GM18868 (cell line): ENCODE data around the gene ATP10B.
"Not testable (repeated sequence)": the region's sequence is repeated elsewhere in the genome, so short reads cannot be mapped to it uniquely, and the experiment has no call there.

Experiments
- ATAC-seq: cut with Tn5 transposase; IDR thresholded peaks from one replicate; pipeline ENCODE4 v1.9.1; 2021; ENCODE audit warnings: mild to moderate bottlenecking, moderate library complexity; ENCODE audit not compliant: unreplicated experiment

Gene ATP10B

DNA sequence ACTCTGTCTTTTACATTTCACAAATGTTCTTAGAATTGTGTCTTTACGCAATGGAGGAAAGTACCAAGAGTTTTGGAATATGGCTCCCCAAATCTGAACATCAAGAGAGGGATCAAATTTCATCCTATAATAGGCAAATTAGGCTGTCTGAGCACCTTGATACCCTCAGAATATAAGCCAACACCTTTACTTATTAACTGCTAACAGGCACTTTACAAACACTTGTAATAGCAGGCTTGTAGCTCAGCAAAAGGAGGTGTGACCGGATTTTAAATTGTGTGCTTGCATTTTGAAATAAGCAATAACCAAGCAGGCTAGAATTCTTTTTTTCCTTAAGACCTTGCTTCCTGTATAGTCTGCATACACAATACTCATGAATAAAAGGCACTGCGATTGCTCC lies 92.0 kb downstream of the ATP10B start:
- ATAC-seq, result no peak

DNA sequence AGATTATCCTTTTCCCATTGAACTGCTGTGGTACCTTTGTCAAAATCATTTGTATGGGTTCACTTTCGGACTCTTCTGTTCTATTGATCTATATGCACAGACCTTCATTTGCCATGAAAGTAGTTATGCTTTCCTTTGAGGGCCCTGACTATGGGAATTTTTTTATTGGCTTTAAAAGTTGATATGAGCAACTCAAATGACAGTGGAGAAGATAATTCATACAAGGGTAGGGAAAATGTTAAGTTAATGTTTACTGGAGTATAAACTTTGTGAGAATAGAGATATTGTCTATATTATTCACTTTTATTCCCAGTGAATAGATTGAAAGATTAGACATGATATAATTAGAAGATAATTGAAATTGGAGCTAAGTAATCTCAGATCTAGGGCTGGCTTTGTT lies 94.8 kb downstream of the ATP10B start:
- no peak for ATAC-seq

DNA sequence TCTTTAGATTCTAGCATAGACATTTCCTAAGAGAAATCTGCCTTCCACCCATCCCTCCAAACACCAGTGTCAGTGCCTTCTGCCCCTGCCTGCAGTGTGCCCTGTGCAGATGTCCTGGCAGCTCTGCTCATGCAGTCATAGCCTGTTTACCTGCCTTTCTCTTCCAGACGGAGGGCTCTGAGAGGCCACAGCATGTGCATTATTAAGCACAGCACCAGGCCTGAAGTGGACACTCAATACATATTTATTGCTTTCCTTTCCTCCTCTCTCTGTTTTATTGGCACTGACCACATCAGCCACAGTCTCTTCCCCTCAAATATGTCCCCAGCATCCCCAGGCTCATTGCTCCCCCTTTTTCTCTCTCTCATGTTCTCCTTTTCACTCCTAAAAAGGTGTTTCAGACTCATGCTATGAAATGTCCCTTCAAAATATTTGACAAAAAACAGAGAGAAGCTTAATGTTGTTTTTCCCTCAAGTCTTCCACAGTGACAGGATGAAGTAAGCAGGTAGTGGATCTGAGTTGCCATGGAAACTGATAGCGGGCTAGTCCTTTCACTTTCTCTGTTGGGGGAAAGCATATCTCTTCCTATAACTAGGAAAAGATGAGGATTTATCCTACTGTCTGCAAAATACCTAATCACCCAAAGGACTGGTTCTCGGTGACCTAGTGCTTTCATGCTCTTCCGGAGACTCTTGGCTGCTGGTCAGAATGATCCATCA lies 100.9 kb downstream of the ATP10B start:
- ATAC-seq, result no peak

DNA sequence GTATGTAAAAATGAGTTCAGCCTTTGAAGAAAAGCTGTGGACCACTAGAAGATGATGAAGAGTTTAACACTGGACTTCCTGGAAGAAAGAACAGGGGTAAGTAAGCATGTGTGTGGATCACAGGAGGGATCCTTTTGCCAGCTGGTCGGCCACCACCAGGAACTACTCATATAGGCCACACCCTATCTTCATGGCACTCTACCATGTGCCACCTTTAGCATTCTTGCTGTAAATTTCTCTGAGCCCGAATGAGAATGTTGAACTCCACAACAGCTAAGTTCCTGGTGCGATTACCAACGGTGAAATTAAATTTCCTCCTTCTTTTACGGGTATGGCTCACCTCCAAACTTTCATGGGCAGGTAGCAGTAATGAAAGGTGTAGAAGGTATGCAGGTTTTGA lies 102.3 kb downstream of the ATP10B start:
- no peak for ATAC-seq

DNA sequence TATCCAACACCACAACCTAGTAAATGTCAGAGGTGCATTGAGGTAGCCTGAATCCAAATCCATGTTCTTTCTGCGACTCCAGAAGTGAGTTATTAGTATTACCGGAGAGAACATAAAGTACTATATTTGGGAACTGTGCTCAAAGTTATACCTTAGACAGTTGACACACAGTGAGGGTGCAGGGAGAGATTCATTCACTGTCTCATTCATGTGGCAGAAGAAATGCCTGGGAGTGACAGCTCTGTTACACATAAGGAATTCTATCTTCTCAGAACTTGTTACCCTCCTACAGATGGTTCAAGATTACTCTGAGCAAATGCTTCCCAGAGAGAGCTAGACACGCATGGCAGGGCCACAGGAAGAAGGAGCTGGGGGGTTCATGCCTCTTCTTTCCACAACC lies 103.0 kb downstream of the ATP10B start:
- ATAC-seq, result no peak

DNA sequence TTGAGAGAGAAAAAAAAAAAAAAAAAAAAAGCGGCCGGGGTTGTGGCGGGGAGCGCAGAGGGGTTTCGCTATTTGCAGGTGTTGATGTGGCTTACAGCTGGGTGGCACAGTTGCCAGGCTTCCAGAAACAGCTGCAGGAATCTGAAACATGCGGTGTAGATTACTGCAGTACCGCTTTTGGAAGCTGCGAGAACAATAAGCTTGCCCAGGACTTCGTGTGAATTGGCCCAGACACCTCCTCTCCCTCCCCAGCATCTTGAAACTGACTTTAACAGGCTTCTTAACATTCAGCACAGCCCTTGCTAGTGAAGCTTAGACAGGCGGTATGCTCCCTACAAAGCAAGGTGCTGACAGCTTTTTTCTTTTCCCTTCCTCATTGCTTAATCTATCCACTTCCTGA lies 104.0 kb downstream of the ATP10B start:
- ATAC-seq, result no peak

DNA sequence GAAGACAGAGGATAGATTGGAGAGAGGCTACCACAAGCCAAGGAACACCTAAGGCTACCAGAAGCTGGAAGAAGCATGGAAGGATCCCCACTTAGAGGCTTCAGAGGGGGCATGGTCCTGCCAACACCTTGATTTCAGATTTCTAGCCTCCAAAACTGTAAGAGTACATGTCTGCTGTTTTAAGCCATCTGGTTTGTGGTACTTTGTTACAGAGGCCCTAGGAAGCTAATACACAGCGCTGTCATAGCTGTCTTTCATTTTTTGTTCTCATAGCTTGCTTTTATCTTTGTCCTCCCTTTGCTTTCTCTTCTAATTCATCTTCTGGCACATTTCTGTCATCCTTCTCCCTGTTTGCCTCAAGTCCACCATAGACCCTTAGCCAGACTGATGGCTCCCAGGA lies 104.5 kb downstream of the ATP10B start:
- no peak for ATAC-seq

DNA sequence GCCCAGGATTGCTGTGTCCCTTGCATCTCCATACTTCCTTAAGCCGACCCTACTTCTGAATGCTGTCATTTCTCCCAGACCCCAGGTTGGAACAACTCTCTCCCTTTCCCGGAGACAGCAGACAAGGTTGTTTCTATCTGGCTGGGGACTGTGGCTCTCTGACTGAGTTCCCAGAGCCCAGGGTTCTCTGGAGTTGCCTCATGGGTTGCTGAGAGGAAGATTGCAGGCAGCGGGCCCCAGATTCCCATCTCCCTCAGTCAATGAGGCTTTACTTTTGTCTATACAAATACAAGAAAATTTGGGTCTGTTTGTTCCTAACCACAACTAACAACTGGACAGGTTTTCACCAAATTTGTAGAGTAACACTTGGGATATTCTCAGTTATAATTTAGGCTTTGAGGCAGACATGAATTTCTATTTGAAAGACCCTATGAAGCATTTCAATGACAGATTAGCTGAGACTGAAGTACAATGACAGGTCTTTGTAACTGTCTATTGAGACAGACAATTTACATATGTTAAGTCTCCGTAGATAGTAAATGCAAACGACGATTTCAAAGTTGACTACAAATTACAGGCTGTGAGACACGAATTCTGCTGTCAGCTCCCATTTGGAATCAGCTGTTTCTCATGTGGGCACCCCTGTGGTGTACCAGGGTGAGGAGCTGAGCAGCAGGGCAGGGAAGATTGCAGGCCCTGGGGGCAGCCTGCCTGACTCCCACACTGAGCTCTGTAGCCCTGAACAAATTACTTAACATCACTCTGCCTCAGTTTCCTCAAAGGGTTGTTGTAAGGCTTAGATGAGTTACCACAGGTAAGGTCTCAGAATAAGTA lies 107.5 kb downstream of the ATP10B start:
- ATAC-seq, result no peak

DNA sequence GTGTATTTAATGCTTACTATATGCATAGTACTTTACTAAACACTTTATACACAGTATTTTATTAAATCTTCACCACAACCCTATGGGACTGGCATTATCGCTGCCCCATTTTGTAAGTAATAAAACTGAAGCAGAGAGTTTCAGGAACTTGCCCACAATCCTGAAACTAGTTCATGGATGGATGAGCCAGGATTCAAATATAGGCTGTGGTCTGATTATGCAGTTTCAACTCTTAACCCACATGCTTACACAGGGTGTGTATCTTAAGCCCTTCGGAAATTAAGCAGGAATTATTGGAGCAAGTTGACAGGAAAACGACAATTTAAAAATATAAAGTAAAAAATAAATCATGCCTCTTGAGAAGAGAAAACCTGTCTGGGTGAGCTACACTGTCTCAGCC lies 109.0 kb downstream of the ATP10B start:
- ATAC-seq, result peak; percentile 85

DNA sequence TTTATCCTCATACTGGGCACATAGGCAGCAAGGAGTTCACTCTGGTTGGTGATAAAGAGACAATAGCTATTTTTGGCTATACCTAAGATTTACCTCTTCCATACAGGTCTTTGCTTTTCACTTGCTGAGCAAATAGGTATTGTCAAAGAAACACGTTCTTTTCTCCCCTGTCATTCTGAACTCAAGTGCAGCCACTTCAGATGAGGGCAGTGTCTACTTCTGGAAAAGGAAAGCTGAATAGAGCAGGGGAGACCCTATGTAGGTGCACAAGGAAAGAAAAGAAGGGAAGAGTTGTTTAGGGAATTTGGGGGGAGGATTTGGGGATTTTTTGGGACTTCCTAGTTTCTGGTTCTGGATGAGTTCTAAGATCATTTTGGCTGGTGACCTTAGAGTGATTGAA lies 109.6 kb downstream of the ATP10B start:
- no peak for ATAC-seq

DNA sequence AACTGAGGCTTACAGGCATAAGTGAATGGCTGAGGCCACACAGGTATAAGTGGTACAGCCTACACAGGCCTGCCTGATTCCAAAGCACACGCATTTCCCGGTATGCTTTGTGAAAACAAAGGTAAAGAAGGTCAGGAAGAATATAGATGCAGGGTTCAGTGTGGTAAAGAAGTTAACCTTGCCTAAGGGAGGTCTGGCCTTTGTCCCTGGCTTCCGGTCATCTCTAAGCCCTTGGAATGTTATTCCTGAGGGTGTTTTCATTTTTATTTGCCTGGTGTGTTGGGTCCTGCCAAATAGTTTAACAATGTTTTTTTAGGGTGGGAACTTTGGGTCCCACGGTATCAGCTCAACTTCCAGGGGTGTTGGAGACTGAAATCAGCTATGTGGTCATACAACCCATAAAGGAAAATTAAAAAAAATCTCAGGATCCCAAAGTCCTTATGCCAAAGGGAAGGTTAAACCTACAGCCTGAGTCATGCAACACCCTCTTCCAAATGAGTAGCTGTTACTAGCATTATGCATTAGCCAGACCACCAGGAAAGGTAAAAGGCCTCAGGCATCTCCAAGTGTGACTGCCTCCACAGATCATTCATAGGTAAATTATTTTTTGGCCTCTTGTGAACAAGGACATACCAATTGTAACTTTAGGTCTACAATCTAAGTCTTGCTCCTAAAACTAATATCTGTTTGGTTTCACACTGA lies 124.6 kb downstream of the ATP10B start:
- ATAC-seq, result no peak

DNA sequence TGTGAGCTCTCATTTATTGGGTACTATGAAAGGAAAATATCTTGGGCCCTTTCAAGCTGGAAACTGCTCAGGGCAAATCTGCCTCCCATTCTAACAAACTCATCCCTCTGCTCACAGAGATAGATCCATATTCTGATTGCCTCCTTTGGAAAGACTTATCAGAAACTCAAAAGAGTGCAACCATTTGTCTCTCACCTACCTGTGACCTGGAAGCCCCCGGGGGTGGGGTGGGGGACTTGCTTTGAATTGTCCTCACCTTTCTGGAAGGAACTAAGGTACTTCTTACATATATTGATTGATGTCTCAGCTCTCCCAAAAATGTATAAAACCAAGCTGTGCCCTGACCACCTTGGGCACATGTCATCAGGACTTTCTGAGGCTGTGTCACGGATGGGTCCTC lies 125.3 kb downstream of the ATP10B start:
- ATAC-seq, result no peak

DNA sequence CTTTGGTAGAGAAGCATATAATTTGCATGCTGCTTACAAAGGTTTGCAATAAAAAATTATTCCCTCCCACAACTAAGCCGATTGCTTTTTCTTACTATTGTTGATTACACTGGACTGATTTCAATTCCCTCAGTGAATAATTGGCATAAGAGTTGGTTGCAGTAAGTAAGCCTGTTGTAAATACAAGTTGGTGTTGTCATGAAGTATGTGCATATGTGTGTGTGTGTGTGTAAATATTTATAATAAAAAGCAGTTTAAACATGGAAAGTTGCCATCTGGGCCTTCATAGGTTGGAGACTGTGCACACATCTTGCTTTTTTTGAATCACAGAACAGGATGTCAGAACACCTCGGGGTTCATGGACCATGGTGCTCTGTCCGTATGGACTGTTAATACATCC lies 131.2 kb downstream of the ATP10B start:
- no peak for ATAC-seq

DNA sequence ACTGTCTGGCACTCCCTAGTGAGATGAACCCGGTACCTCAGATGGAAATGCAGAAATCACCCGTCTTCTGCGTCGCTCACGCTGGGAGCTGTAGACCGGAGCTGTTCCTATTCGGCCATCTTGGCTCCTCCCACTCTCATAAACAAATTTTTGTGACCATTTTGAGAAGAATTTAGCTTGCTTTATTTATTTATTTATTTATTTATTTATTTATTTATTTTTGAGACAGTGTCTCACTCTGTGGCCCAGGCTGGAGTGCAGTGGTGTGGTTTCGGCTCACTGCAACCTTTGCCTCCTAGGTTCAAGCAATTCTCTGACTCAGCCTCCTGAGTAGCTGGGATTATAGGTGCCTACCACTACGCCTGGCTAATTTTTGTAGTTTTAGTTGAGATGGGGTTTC lies 136.5 kb downstream of the ATP10B start:
- ATAC-seq, result not testable (repeated sequence)

DNA sequence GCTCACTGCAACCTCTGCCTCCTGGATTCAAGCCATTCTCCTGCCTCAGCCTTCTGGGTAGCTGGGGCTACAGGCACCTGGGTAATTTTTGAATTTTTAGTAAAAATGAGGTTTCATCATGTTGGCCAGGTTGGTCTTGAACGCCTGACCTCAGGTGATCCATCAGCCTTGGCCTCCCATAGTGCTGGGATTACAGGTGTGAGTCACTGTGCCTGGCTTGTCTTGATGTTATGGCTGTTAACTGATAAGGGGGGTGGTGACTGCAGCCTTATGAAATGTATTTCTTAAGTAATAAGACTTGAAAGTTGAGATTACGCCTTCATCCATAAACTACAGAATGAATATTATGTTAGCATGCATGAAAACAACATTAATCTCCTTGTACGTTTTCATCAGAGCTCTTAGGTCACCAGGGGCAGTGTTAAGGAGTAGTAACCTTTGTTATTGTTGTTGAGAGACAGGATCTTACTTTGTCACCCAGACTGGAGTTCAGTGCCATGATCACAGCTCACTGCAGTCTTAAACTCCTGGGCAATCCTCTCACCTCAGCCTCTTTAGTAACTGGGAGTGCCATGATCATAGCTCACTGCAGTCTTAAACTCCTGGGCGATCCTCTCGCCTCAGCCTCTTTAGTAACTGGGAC lies 148.3 kb downstream of the ATP10B start:
- no peak for ATAC-seq

DNA sequence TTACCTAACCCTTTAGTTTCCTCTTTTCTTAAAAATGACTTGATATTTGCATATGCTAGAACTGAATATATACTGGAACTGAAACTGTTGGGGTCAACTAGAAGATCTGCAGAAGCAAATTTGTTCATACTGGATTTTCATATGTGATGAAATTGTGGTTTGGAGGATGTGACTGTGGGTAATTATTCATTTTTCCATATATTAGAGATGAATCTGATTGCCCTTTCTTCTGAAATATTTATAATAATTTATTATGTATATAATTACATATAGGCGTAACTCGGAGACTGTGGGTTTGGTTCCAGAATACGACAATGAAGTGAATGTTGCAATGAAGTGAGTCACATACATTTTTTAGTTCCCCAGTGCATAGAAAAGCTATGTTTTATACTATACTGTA lies 149.1 kb downstream of the ATP10B start:
- peak; percentile 89 for ATAC-seq

DNA sequence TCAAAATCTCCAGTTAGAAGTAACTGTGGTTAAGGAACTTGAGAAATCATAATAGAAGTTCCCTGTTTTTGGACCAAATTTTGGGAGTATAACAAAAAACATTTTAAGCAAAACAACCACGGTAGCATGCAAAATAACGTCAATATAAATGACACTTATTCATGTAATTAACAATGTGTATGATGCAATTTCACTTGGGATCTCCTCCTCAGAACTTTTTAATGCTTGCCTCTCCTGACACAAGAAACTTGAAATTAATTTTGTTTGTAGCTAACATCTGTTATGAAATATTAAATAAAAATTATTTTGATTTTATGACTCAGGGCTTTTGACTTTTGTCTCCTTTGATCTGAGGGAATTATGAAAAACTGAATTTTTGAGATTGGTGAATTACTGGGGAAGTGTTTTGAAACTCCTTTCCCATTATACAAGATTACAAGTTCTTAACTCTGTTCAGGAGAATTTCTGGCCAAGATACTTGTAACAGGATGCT lies 149.7 kb downstream of the ATP10B start:
- no peak for ATAC-seq

DNA sequence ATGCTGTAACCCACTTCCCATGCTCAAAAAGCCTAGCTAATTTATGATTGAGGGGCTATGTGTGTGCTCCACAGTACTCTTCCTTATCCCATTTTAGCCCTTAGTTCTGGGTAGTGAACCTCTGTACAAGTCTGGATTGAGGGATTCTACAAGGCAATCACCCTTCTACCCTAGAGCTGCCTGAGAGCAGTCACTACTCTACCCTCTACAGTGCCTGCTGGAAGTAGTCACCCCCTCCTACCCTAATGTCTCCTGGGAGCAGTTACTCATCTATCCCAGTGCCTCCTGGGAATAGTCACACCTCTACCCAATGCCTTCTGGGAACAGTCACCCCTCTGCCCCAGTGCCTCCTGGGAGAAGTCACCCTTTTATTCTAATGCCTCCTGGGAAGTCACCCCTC lies 150.6 kb downstream of the ATP10B start:
- no peak for ATAC-seq

DNA sequence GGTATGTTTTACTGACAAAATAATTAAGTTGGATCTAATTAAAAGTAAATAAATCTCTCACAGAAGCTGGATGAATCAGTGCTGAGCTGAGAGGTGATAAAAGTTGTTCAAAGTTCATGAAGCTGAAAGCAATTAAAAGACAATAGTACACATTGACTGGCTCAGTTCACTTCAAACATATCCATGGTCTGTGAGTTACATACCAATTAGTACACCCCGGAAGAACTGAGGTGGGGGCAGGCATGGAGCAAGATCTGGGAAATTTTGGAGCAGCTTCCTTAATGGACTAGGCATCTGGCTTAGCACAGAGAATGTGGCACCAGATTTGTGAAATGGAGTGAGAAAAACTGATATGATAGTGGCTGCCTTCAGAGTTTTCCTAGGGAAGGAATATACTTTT lies 152.7 kb downstream of the ATP10B start:
- no peak for ATAC-seq

DNA sequence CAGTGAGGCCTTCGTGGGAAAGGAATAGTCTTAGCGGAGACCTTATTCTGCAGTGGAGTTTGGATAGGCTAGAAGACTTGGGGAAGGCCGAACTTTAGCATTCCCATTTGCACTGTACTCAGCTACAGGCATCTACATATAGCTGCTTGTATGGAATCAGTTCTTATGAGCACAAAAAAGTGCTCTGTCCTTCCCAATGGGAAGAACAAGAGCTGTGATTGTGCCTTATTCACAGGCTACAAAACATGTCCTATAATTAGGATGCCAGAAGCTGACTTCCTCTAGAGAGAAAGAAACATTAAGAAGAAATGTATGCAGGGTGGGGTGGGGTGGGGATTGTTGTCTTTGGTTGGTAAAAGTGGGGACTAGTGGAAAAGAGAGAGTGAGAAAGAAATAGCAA lies 154.7 kb downstream of the ATP10B start:
- no peak for ATAC-seq

DNA sequence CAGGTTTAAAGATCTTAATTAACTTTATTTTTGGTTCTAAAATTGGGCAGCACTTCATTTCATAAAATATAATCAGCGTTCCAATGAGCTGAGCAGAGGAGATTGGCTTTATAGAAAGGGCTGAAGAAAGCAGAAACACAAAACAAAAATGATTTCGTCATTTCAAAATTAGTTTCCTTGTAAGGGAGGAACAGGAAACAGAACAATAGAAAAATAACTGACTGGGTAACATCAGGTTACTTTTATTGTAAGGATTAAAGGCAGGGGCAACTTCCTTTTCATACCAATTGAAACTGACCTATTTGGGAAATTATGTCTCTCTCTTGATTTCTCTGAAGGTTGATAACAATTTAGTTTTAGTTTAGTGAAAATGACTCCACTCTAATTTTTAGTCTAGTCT lies 157.1 kb downstream of the ATP10B start:
- no peak for ATAC-seq
